ENCODE results near the gene CABP4. TPM values are rescaled to one million over a fixed set of nuclear protein-coding genes. Genes with fewer than 3 reads are reported as not detected.

The CABP4 gene
- total RNA-seq, 1 experiment from 2014 or later, result not detected

GRCh38 chr11:67420147-67420645 is 35.0 kb upstream of the CABP4 start:
- CTCF ChIA-PET, result interaction anchor here (0.8 to 4.1 kb wide), 8 partner anchors 18 to 209 kb away, joined by 3 to 45 read pairs (median 6); partner anchors contain the start of genes CLCF1, NUDT8, PPP1CA and TBC1D10C
- Mint-ChIP-seq H3K36me3 (no peaks in the 10 kb centered on the region), H3K9me3 (no peaks in the 10 kb centered on the region), H3K4me1 (peaks cover 19% of the 10 kb centered on the region), H3K27ac (no peak overlapping the region), H3K27me3 (ENCODE audit: low read depth) (peaks cover 6% of the 10 kb centered on the region; the same call in 1 of the 2 replicates), H3K4me3 (peak overlapping the region; percentile 63)
- POLR2A ChIA-PET, result interaction anchor here (0.8 to 2.5 kb wide), 6 partner anchors 8 to 49 kb away, joined by 3 to 11 read pairs (median 4); partner anchors contain the start of genes PPP1CA, RAD9A, RPS6KB2 and TMEM134
- DNase-seq (ENCODE audit: low spot score) (no peak), ATAC-seq (no peak)
- TF ChIP-seq ARID4B (CRISPR knock-in tag; IDR thresholded peaks at IDR 0.05; ENCODE audit: borderline replicate concordance), result no peak
- TF ChIP-seq FOXK1 (CRISPR knock-in tag; IDR thresholded peaks at IDR 0.05), result no peak
- TF ChIP-seq ZNF423 (CRISPR knock-in tag; IDR thresholded peaks at IDR 0.05), result peak; percentile 35; the same call in 1 of the 2 replicates
- TF ChIP-seq ATF2 (CRISPR knock-in tag; IDR thresholded peaks at IDR 0.05; ENCODE audit: borderline replicate concordance, low read depth), result no peak

- Mint-ChIP-seq H3K4me1 (peaks cover 19% of the 10 kb centered on the region), H3K27ac (peak overlapping the region; percentile 77), H3K36me3 (no peaks in the 10 kb centered on the region), H3K9me3 (no peaks in the 10 kb centered on the region), H3K4me3 (peak overlapping the region; percentile 63), H3K27me3 (ENCODE audit: low read depth) (peaks cover 6% of the 10 kb centered on the region; the same call in 1 of the 2 replicates)
- CTCF ChIA-PET, result interaction anchor here (0.6 to 4.1 kb wide), 10 partner anchors 18 to 209 kb away, joined by 3 to 45 read pairs (median 5); partner anchors contain the start of genes CLCF1, NUDT8, PPP1CA and TBC1D10C
- DNase-seq (ENCODE audit: low spot score) (peak; percentile 99), ATAC-seq (peak; percentile 96)
- POLR2A ChIA-PET, result interaction anchor here (0.8 to 2.5 kb wide), 6 partner anchors 14 to 48 kb away, joined by 3 to 11 read pairs (median 4); partner anchors contain the start of genes PPP1CA, RAD9A and TMEM134
- TF ChIP-seq FOXK1 (CRISPR knock-in tag; IDR thresholded peaks at IDR 0.05), result peak; percentile 51; the same call in 1 of the 2 replicates
- no peak for TF ChIP-seq ATF2 (CRISPR knock-in tag; IDR thresholded peaks at IDR 0.05; ENCODE audit: borderline replicate concordance, low read depth)
- peak; percentile 30; the same call in 1 of the 2 replicates for TF ChIP-seq RELA (CRISPR knock-in tag; IDR thresholded peaks at IDR 0.05; ENCODE audit: borderline replicate concordance)
- TF ChIP-seq TEAD1 (CRISPR knock-in tag; IDR thresholded peaks at IDR 0.05), result peak; percentile 51; the same call in 1 of the 2 replicates
- TF ChIP-seq HMGXB4 (CRISPR knock-in tag; IDR thresholded peaks at IDR 0.05), result no peak
- TF ChIP-seq ZBTB43 (CRISPR knock-in tag; IDR thresholded peaks at IDR 0.05), result no peak
- no peak for TF ChIP-seq GRHL2 (CRISPR knock-in tag; IDR thresholded peaks at IDR 0.05; ENCODE audit: insufficient replicate concordance, severe bottlenecking)
- TF ChIP-seq ATF6 (CRISPR knock-in tag; IDR thresholded peaks at IDR 0.05), result no peak
- TF ChIP-seq E2F5 (CRISPR knock-in tag; IDR thresholded peaks at IDR 0.05), result peak; percentile 92
- no peak; the same call in 1 of the 2 replicates for TF ChIP-seq MAX (CRISPR knock-in tag; IDR thresholded peaks at IDR 0.05)
- TF ChIP-seq GABPB1 (CRISPR knock-in tag; IDR thresholded peaks at IDR 0.05), result no peak
- peak; percentile 78 for TF ChIP-seq SP1 (CRISPR knock-in tag; conservative IDR thresholded peaks at IDR 0.05)
- peak; percentile 85; the same call in 1 of the 2 replicates for TF ChIP-seq NR3C1 (CRISPR knock-in tag; conservative IDR thresholded peaks at IDR 0.05; ENCODE audit: low read depth)
Observed at GRCh38 chr11:67420646-67421429, 34.3 kb upstream of the CABP4 start.
